Effector memory CD4-positive, alpha-beta T cell (primary cell): Measurements from ENCODE around the gene NT5DC4.

ENCODE experiments used
- DNase-seq, 3 donors: peaks; one replicate each; pipeline ENCODE4 v3.0.0-alpha.2; 2020
- H3K27ac ChIP-seq: 2 replicates; pipeline ENCODE4 v1.7.0; 2013; ENCODE audit warnings: mild to moderate bottlenecking, low read length, moderate library complexity; ENCODE audit not compliant: insufficient read depth, poor library complexity, severe bottlenecking
- H3K27me3 ChIP-seq: replicated peaks from 2 replicates; pipeline ENCODE4 v1.7.0; 2013; ENCODE audit warnings: mild to moderate bottlenecking, low read length; ENCODE audit not compliant: insufficient read depth, control insufficient read depth, poor library complexity, severe bottlenecking
- H3K36me3 ChIP-seq: 2 replicates; pipeline ENCODE4 v1.7.0; 2013; ENCODE audit warnings: mild to moderate bottlenecking, low read length, moderate library complexity; ENCODE audit not compliant: control insufficient read depth, insufficient read depth
- H3K4me1 ChIP-seq: 2 replicates; pipeline ENCODE4 v1.7.0; 2013; ENCODE audit warnings: low read length, mild to moderate bottlenecking; ENCODE audit not compliant: control insufficient read depth, insufficient read depth, poor library complexity, severe bottlenecking
- H3K4me3 ChIP-seq: 2 replicates; pipeline ENCODE4 v1.7.0; 2013; ENCODE audit warnings: low read length, low read depth, mild to moderate bottlenecking; ENCODE audit not compliant: insufficient read depth, poor library complexity, severe bottlenecking
- H3K9me3 ChIP-seq: 2 replicates; pipeline ENCODE4 v1.7.0; 2013; ENCODE audit warnings: mild to moderate bottlenecking, low read length, moderate library complexity; ENCODE audit not compliant: control insufficient read depth

The NT5DC4 gene

GRCh38 chr2:112686348-112687217 lies 34.2 kb upstream of the NT5DC4 start:
- DNase-seq: no peak
- H3K27ac ChIP-seq: no peak overlapping the region
- peaks cover 10% of the 10 kb centered on the region for H3K4me1 ChIP-seq
- no peaks in the 10 kb centered on the region for H3K36me3 ChIP-seq
- H3K27me3 ChIP-seq: no peaks in the 10 kb centered on the region
- H3K9me3 ChIP-seq: no peaks in the 10 kb centered on the region
- no peak overlapping the region for H3K4me3 ChIP-seq

GRCh38 chr2:112687522-112687921 lies 33.3 kb upstream of the NT5DC4 start:
- no peaks in the 10 kb centered on the region for H3K36me3 ChIP-seq

GRCh38 chr2:112688086-112688880 lies 32.5 kb upstream of the NT5DC4 start:
- DNase-seq: no peak
- H3K4me1 ChIP-seq: peaks cover 22% of the 10 kb centered on the region
- H3K4me3 ChIP-seq: no peak overlapping the region
- H3K27ac ChIP-seq: no peak overlapping the region
- H3K36me3 ChIP-seq: no peaks in the 10 kb centered on the region
- H3K27me3 ChIP-seq: no peaks in the 10 kb centered on the region
- H3K9me3 ChIP-seq: no peaks in the 10 kb centered on the region

More at GRCh38 chr2:112687522-112687921, 33.3 kb upstream of the NT5DC4 start:
- no peak overlapping the region for H3K27ac ChIP-seq
- H3K4me3 ChIP-seq: no peak overlapping the region
- no peaks in the 10 kb centered on the region for H3K27me3 ChIP-seq
- no peak for DNase-seq
- H3K4me1 ChIP-seq: peaks cover 15% of the 10 kb centered on the region
- no peaks in the 10 kb centered on the region for H3K9me3 ChIP-seq

- Histone ChIP-seq H3K27me3 (no peaks in the 10 kb centered on the region), H3K4me3 (no peak overlapping the region), H3K9me3 (no peaks in the 10 kb centered on the region), H3K36me3 (no peaks in the 10 kb centered on the region), H3K27ac (no peak overlapping the region), H3K4me1 (peaks cover 20% of the 10 kb centered on the region)
- peak; percentile 31 to 41 (median 34) for DNase-seq
Observed at GRCh38 chr2:112690853-112691401, 29.9 kb upstream of the NT5DC4 start.

GRCh38 chr2:112691881-112692281 lies 28.9 kb upstream of the NT5DC4 start:
- no peak overlapping the region for H3K27ac ChIP-seq
- no peaks in the 10 kb centered on the region for H3K27me3 ChIP-seq
- H3K4me1 ChIP-seq: peaks cover 20% of the 10 kb centered on the region
- no peak for DNase-seq
- no peaks in the 10 kb centered on the region for H3K9me3 ChIP-seq
- no peaks in the 10 kb centered on the region for H3K36me3 ChIP-seq
- no peak overlapping the region for H3K4me3 ChIP-seq

GRCh38 chr2:112692495-112692911 lies 28.3 kb upstream of the NT5DC4 start:
- H3K4me1 ChIP-seq: peaks cover 20% of the 10 kb centered on the region
- no peaks in the 10 kb centered on the region for H3K9me3 ChIP-seq
- peak overlapping the region; percentile 34 for H3K27ac ChIP-seq
- H3K36me3 ChIP-seq: no peaks in the 10 kb centered on the region
- DNase-seq: peak; percentile 29 to 41 (median 33)
- no peaks in the 10 kb centered on the region for H3K27me3 ChIP-seq
- no peak overlapping the region for H3K4me3 ChIP-seq

- peaks cover 20% of the 10 kb centered on the region for H3K4me1 ChIP-seq
- H3K27ac ChIP-seq: peak overlapping the region; percentile 34
- H3K4me3 ChIP-seq: no peak overlapping the region
Observed at GRCh38 chr2:112692918-112693317, 27.9 kb upstream of the NT5DC4 start.

GRCh38 chr2:112693596-112693995 lies 27.2 kb upstream of the NT5DC4 start:
- Histone ChIP-seq H3K36me3 (no peaks in the 10 kb centered on the region), H3K4me1 (peaks cover 20% of the 10 kb centered on the region), H3K27me3 (no peaks in the 10 kb centered on the region), H3K9me3 (no peaks in the 10 kb centered on the region), H3K27ac (no peak overlapping the region), H3K4me3 (no peak overlapping the region)
- DNase-seq: no peak

More at GRCh38 chr2:112692918-112693317, 27.9 kb upstream of the NT5DC4 start:
- Histone ChIP-seq H3K36me3 (no peaks in the 10 kb centered on the region), H3K27me3 (no peaks in the 10 kb centered on the region), H3K9me3 (no peaks in the 10 kb centered on the region)
- DNase-seq: no peak

- H3K4me1 ChIP-seq: peaks cover 20% of the 10 kb centered on the region
- DNase-seq: no peak
- no peaks in the 10 kb centered on the region for H3K9me3 ChIP-seq
Observed at GRCh38 chr2:112694182-112694581, 26.6 kb upstream of the NT5DC4 start.

More at GRCh38 chr2:112694182-112694581, 26.6 kb upstream of the NT5DC4 start:
- H3K27ac ChIP-seq: no peak overlapping the region
- H3K36me3 ChIP-seq: no peaks in the 10 kb centered on the region
- H3K4me3 ChIP-seq: no peak overlapping the region
- no peaks in the 10 kb centered on the region for H3K27me3 ChIP-seq
